HG03039 (cell line): ENCODE measurements around the gene HIVEP3.

ENCODE experiments used
- ATAC-seq: cut with Tn5 transposase; IDR thresholded peaks from one replicate; pipeline ENCODE4 v1.9.1; 2021; ENCODE audit warnings: mild to moderate bottlenecking, moderate library complexity; ENCODE audit not compliant: unreplicated experiment

The HIVEP3 gene

GRCh38 chr1:41641475-41641814 is 277.3 kb downstream of the HIVEP3 start:
- ATAC-seq: no peak

GRCh38 chr1:41640756-41641474 is 277.8 kb downstream of the HIVEP3 start:
- no peak for ATAC-seq

GRCh38 chr1:41640141-41640751 is 278.5 kb downstream of the HIVEP3 start:
- no peak for ATAC-seq

GRCh38 chr1:41639332-41639936 is 279.3 kb downstream of the HIVEP3 start:
- no peak for ATAC-seq

GRCh38 chr1:41638086-41639024 is 280.4 kb downstream of the HIVEP3 start:
- no peak for ATAC-seq

- ATAC-seq: no peak
Measured at GRCh38 chr1:41637367-41637766, 281.4 kb downstream of the HIVEP3 start.

- ATAC-seq: no peak
Measured at GRCh38 chr1:41633764-41634163, 285.0 kb downstream of the HIVEP3 start.

GRCh38 chr1:41632781-41633575 is 285.7 kb downstream of the HIVEP3 start:
- ATAC-seq: no peak

- no peak for ATAC-seq
Measured at GRCh38 chr1:41631971-41632370, 286.8 kb downstream of the HIVEP3 start.

- no peak for ATAC-seq
Measured at GRCh38 chr1:41631154-41631553, 287.6 kb downstream of the HIVEP3 start.

GRCh38 chr1:41629571-41629970 is 289.2 kb downstream of the HIVEP3 start:
- no peak for ATAC-seq

- no peak for ATAC-seq
Measured at GRCh38 chr1:41629141-41629540, 289.6 kb downstream of the HIVEP3 start.

- no peak for ATAC-seq
Measured at GRCh38 chr1:41627491-41628280, 291.0 kb downstream of the HIVEP3 start.

- no peak for ATAC-seq
Measured at GRCh38 chr1:41626616-41627375, 291.9 kb downstream of the HIVEP3 start.

GRCh38 chr1:41626146-41626545 is 292.6 kb downstream of the HIVEP3 start:
- ATAC-seq: no peak

GRCh38 chr1:41623736-41624135 is 295.0 kb downstream of the HIVEP3 start:
- ATAC-seq: no peak

- peak; percentile 56 for ATAC-seq
Measured at GRCh38 chr1:41622859-41623732, 295.6 kb downstream of the HIVEP3 start.

GRCh38 chr1:41622402-41622801 is 296.3 kb downstream of the HIVEP3 start:
- no peak for ATAC-seq
